Posterior vena cava (tissue), 2 donors: ENCODE data around the gene CEACAM16. TPM values are rescaled to one million over a fixed set of nuclear protein-coding genes. Genes with fewer than 3 reads are reported as not detected.
"Not testable (repeated sequence)": the region's sequence is repeated elsewhere in the genome, so short reads cannot be mapped to it uniquely, and the experiment has no call there.

Experiments used
- DNase-seq: peaks from one replicate; pipeline ENCODE4 v3.0.0-alpha.2; 2020; ENCODE audit warnings: low spot score
- intact Hi-C, 2 donors: fragments of 100-400 bp; cut with DNase I; formaldehyde crosslinking; loops; one replicate each; pipeline versions ENCODE4 v1.14.1 to v1.14.2; 2022 to 2023
- long read RNA-seq, 2 donors: library from polyadenylated mRNA; unstranded; transcript quantifications; one replicate each; pipeline ENCODE4 v2.0.0, GENCODE V29; 2020 to 2021
- total RNA-seq, 2 donors: library from RNA; stranded (reverse); fragmentation: NEBNext Ultra II Directional; extraction: Animal tissue kit (Norgen Biotek cat#: 25700); gene quantifications; one replicate each; pipeline ENCODE4 v1.2.1, GENCODE V29; 2021
- donor health status: DM: yes; HTN: yes; CAD: no.
- donor health status: DM: yes; HTN: yes; CAD: no.

Gene CEACAM16, protein sequence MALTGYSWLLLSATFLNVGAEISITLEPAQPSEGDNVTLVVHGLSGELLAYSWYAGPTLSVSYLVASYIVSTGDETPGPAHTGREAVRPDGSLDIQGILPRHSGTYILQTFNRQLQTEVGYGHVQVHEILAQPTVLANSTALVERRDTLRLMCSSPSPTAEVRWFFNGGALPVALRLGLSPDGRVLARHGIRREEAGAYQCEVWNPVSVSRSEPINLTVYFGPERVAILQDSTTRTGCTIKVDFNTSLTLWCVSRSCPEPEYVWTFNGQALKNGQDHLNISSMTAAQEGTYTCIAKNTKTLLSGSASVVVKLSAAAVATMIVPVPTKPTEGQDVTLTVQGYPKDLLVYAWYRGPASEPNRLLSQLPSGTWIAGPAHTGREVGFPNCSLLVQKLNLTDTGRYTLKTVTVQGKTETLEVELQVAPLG
- total RNA-seq = not detected
- long read RNA-seq, donor 1 = 0 reads
- long read RNA-seq, donor 2 = 0 reads

- intact Hi-C loops = loop anchor here in 1 of 2 donors (2.0 to 10.0 kb wide), 2 partner anchors 14 to 424 kb away; no protein-coding TSS in a partner anchor
- DNase-seq = no peak
Measured at GRCh38 chr19:44698492-44699201, at the start of gene CEACAM16. Gene CEACAM16, plus strand, starts transcription at chr19:44699151. Its CDS starts 2,306 bp downstream, at chr19:44701457.

- DNase-seq = peak; percentile 76
- intact Hi-C loops = no loop called here
Measured at GRCh38 chr19:44649578-44650145, 49.3 kb upstream of the CEACAM16 start.

DNA sequence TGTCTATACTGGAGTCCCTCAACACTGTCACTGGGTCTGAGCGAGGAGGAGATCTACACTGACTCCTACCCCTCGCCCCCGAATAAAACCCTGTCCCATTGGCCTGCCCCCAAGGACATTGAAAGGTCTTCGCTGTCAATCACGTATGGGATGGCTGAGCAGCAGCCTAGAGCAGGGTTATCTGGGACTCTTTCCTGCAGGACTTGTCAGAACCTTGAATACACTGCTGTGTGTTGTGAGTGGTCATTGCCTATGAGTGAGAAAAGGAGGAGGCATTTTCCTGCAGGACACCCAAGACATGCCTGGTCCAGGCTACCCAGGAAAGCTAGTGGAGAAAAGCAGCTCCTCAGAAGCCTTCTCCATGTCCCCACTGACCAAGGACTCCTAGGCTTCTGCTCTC, 45.6 kb upstream of the CEACAM16 start:
- intact Hi-C loops = no loop called here
- DNase-seq = peak; percentile 23

DNA sequence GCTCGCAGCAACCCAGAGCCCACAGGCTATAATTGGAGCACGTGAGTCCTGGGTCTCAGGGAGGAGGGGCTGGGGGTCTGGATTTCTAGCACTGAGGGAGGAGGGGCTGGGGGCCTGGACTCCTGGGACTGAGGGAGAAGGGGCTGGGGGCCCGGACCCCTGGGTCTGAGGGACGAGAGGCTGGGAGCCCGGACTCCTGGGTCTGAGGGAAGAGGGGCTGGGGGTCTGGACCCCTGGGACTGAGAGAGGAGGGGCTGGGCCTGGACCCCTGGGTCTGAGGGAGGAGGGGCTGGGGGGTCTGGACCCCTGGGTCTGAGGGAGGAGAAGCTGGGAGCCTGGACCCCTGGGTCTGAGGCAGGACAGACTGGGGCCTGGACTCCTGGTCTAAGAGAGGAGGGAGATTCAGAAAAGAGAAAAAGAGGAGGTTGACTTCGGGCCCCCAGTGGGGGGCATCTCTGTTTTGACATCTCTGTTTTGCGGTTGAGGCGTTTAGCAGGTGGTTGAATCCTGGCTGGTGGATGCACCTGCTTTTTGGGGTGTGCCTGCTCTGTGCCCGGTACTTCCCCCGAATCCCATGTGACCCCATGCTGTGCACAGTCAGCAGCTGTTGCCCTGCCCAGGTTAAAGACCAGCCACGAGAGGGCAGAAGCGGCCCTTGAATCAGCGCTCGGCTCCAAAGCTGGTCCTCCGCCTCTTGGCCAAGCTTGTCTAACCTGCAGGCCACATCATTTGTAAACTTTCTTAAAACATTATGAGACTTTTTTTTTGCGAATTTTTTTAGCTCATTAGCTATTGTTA, 44.8 kb upstream of the CEACAM16 start:
- intact Hi-C loops = no loop called here
- peak; percentile 93 for DNase-seq

GRCh38 chr19:44657211-44657921, 41.6 kb upstream of the CEACAM16 start:
- intact Hi-C loops = loop anchor here in 1 of 2 donors (5.0 kb wide), 1 partner anchor 85 kb away; no protein-coding TSS in a partner anchor
- peak; percentile 90 for DNase-seq

DNA sequence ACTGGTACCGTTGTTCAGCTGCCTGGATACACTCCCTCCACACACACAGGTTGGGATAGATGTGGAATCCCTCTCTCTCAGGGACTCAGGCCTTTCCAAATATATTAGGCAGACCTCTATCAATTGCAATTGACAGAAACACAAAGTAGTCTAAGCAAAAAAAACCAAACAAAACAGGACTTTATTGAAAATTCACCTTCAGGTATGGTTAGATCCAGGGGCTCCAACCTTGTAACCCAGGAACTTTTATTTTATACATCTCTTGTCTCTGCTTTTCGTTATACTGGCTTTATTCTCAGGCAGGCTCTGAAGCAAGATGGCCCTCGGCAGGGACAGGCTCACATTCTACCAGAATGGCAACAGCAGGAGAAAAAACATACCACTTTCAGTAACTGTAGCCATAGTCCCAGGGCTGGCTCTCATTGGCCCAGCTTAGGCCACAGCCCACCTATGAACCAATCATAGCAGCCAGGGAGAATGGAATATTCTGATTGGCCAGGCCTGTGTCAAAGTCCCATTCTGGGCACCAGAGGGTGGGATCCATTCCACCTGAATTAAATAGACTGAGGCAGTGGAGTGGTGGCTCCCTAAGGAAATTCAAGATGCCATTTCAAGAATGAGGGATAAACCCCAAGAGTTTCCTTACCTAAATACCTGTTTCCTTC, 40.8 kb upstream of the CEACAM16 start:
- intact Hi-C loops = loop anchor here in 1 of 2 donors (5.0 kb wide), 1 partner anchor 86 kb away; no protein-coding TSS in a partner anchor

DNA sequence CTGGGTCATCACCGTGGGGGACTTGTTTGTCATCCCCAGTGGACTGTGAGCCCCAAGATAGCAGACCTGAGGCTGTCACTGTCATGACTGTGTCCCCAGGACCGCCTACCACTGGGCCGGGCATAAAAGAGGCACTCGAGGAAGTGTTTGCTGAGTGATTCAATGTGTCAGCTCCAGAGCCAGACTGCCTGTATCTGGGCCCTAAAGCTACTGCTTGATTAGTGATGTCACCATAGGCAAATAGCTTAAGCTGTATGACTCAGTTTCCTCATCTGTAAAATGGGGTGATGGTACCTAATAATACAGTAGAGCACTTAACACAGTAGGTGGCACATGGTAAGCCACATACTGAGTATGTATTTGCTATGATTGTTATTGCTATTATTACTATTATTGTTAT, 38.9 kb upstream of the CEACAM16 start:
- intact Hi-C loops = loop anchor here in 1 of 2 donors (5.0 kb wide), 1 partner anchor 88 kb away; no protein-coding TSS in a partner anchor
- peak; percentile 58 for DNase-seq

More for the DNA sequence above, 40.8 kb upstream of the CEACAM16 start:
- peak; percentile 5 for DNase-seq

- intact Hi-C loops = loop anchor here in 1 of 2 donors (5.0 kb wide), 1 partner anchor 89 kb away; no protein-coding TSS in a partner anchor
- DNase-seq = no peak
Measured at GRCh38 chr19:44661205-44661604, 37.7 kb upstream of the CEACAM16 start.

DNA sequence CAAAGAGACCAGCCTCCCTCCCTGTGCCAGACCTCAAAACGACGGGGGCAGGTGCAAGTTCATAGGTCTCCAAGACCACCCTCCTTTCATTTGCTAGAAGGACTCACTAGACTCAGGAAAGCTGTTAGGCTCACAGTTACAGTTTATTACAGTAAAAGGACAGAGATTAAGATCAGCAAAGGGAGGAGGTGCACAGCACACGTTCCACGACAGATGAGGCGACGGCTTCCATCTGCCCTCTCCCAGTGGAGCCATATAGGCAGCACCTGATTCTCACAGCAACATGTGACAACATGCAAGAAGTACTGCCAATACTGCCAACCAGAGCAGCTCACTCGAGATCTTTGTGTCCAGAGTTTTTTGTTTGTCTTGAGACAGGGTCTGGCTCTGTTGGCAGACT, 37.0 kb upstream of the CEACAM16 start:
- DNase-seq = no peak
- intact Hi-C loops = loop anchor here in 1 of 2 donors (5.0 kb wide), 1 partner anchor 90 kb away; no protein-coding TSS in a partner anchor

DNA sequence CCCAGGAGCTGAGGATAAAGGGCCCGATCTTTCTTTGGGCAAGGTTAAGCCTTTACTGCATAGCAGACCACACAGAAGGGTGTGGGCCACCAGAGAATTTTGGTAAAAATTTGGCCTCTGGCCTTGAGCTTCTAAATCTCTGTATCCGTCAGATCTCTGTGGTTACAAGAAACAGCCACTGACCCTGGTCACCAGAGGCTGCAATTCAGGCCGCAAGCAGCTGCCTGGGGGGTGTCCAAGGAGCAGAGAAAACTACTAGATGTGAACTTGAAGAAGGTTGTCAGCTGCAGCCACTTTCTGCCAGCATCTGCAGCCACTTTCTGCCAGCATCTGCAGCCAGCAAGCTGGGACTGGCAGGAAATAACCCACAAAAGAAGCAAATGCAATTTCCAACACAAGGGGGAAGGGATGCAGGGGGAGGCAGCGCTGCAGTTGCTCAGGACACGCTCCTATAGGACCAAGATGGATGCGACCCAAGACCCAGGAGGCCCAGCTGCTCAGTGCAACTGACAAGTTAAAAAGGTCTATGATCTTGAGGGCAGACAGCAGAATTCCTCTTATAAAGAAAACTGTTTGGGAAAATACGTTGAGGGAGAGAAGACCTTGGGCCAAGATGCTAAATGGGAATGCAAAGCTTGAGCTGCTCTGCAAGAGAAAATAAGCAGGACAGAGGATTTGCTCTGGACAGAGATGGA, 36.1 kb upstream of the CEACAM16 start:
- DNase-seq = no peak
- intact Hi-C loops = loop anchor here in 1 of 2 donors (5.0 kb wide), 1 partner anchor 91 kb away; no protein-coding TSS in a partner anchor

GRCh38 chr19:44663996-44664395, 35.0 kb upstream of the CEACAM16 start:
- intact Hi-C loops = loop anchor here in 1 of 2 donors (5.0 kb wide), 1 partner anchor 92 kb away; no protein-coding TSS in a partner anchor
- no peak for DNase-seq

- intact Hi-C loops = loop anchor here in 1 of 2 donors (5.0 kb wide), 1 partner anchor 93 kb away; no protein-coding TSS in a partner anchor
Measured at GRCh38 chr19:44664976-44665375, 34.0 kb upstream of the CEACAM16 start.

GRCh38 chr19:44666852-44667556, 31.9 kb upstream of the CEACAM16 start:
- DNase-seq = no peak
- intact Hi-C loops = no loop called here

More at GRCh38 chr19:44664976-44665375, 34.0 kb upstream of the CEACAM16 start:
- DNase-seq = no peak

DNA sequence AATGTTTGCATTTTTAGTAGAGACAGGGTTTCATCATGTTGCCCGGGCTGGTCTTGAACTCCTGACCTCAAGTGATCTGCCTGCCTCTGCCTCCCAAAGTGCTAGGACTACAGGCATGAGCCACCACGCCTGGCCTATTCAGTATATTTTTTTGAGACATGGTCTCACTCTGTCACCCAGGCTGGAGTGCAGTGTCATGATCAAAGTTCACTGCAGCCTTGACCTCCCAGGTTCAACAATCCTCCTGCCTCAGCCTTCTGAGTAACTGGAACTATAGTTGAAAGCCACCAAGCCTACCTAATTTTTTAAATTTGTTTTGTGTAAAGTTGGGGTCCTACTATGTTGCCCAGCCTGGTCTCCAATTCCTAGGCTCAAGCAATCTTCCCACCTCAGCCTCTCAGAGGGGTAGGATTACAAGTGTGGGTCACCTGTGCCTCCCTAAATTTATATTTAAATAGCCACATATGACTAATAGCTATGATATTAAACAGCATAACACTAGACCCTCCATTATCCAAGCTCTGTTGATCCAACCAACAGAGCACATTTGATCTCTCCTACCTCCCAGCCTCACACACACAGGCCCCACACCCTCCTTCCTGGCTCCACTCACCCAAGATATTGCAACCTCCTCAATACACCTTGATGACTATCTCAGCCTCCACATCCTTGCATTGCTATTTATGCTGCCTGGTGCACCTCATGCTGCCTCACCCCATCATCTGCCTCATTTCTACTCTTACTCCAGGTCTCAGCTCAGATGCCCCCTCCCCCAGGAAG, 29.8 kb upstream of the CEACAM16 start:
- no peak for DNase-seq

GRCh38 chr19:44670027-44670426, 28.9 kb upstream of the CEACAM16 start:
- DNase-seq, intact Hi-C loops: not testable (repeated sequence)

More for the DNA sequence above, 29.8 kb upstream of the CEACAM16 start:
- intact Hi-C loops = no loop called here
